NCI-H2029 (cell line): ENCODE data around the gene POGLUT2.

Experiments
- DNase-seq: peaks from one replicate; lab custom pipeline; 2025; lab: John Stamatoyannopoulos, UW

The POGLUT2 gene

DNA sequence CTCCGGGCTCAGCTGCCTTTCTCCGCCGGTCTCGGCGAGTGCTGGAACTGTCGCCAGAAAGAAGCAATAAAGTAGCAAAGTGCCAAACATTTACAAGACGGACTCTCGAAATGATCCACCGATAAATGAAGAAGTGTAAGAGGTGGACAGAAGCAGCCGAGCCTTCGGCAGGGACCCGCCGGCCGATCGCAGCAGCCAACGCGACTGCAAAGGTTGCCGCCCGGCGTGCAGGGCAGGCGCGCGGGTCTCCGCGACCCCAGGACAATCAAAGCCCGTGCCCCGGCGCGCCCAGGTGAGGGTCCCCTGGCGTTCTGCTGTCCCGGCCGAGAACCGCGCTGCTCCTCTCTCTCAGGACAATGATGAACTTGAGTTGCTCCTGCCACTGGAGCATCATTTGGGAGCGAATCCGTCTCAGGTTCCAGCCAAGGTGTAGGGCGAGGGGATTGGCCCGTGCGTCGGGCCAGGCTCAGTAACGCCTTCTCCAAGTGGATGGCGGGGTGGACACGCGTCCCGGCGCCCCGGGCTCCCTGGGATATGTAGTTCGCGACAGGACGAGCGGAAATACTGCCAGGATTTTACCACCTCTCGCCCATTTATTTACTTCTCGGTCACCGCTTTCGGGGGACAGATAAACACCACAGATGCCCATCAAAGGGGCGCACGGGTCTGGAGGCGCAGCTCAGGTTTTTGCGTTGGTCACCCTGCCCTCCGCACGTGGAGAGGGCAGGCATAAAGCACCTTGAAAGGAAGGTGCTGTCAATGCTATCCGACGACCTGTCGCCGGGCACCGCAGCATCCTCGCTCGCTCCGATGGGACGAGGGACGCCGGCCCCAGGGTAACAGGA lies at the start of gene POGLUT2, which contains the start of gene BIVM:
Gene POGLUT2, minus strand, starts transcription at position 396 of the 845 bp plus-strand sequence. Its CDS starts 306 bp downstream, at position 90.
Gene BIVM, plus strand, starts transcription at position 539 of the 845 bp plus-strand sequence. CDS start 8,149 bp downstream, outside the sequence.
- DNase-seq = peak; percentile 60

GRCh38 chr13:102847272-102848234 lies 48.8 kb upstream of the POGLUT2 start:
- DNase-seq = no peak

DNA sequence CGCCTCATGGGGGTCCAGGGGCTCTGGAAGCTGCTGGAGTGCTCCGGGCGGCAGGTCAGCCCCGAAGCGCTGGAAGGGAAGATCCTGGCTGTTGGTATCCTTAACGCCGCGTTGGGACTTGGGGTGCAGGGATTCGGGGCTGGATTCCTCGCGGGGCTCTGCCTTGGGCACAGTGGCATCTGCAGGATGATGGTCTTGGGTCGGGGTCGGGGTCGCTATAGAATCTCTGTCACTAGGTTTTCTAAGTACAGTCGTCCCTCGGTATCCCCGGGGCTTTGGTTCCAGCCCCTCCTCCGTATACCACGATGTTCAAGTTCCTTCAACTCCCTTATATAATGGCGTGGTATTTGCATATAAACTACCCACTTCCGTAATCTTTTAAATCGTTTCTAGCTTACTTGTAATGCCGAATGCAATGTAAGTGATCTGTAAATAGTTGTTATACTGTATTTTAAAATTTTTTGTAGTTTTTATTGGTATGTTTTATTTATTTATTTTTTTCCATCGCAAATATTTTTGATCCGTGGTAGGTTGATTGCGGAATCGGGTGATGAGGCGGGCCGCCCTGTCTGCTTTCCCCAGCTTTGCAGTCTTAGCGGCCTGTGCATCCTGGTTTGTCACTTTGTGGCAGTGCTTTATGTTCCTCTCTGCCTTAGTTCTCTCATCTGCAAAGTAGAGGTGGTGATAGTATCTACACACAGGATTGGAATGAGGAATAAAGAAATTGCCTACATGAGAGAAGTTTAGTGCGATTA lies 47.7 kb upstream of the POGLUT2 start:
- DNase-seq = no peak

DNA sequence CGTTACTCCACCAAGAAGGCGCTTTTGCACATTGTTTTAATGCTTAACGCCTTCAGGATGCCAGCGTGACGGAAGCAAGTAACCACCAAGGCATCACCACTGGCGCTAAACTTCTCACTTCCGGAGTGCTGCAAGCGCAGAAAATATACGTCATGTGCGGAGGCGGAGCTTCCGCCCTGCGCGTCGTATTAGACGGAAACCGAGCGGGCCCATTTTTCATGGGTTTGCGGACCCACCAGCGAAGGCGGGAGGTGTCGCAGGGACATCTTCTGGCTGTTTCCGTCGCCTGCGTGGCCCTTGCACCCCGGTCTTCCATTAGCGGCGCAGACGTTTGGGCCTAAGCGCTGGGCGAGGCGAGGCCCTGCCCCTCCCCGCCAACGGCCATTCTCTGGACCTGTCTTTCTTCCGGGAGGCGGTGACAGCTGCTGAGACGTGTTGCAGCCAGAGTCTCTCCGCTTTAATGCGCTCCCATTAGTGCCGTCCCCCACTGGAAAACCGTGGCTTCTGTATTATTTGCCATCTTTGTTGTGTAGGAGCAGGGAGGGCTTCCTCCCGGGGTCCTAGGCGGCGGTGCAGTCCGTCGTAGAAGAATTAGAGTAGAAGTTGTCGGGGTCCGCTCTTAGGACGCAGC lies 47.0 kb upstream of the POGLUT2 start, which contains the start of gene ERCC5:
Gene ERCC5, plus strand, starts transcription at position 403 of the 631 bp plus-strand sequence. CDS start 235 bp downstream, outside the sequence.
- peak; percentile 76 for DNase-seq

DNA sequence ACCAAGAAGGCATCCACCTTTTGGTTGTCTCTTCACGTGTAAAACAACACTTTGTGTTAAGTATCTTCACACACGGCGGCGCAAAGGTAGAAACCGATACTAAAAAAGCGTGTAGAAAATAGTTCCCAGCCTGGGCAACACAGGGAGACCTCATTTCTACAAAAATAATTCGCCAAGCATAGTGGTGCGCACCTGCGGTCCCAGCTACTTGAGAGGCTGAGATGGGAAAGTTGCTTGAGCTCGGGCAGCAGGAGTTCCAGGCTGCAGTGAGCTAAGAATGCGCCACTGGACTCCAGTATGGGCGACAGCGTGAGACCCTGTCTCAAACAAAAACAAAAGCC lies 46.5 kb upstream of the POGLUT2 start:
- DNase-seq = no peak

- DNase-seq = no peak
These were observed 40.7 kb upstream of the POGLUT2 start for GRCh38 chr13:102839462-102839861.

DNA sequence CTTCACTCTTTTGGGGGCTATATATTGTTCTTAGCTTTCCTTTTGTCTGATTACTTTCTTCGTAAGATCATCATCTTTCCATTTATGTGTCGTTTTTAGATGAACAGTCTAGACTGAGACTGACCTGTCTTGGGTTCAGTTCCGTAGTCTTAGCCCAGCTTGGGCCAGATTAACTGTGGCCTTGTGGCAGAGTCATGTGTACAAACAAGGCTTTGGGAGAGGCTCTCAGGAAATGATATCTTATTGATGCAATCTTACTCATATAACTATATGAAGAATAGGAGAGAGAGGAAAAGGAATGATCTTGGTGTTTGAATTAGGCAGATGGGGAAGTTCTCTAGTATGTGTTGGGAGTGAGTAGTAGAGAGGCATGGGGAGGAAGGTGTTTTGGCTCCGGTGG lies 40.2 kb upstream of the POGLUT2 start:
- no peak for DNase-seq

DNA sequence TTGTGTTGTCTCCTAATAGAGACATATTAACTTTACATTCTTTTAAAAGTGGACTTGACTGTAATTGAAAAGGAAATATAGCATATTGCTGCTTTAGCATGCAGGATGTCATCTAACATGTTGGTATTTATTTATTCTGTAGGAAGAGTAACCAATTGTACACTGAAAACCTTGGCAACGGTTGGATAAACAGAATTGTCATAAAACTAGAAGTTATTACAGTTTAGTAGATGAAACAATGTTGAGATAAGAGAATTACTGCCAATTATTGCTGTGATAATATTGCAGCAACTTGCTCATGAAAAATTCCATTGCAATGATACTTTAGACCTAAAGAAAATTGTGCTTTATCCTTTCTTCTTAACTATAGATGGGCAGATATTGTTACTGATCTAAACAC lies 39.5 kb upstream of the POGLUT2 start:
- DNase-seq = no peak

GRCh38 chr13:102836471-102836870 lies 37.7 kb upstream of the POGLUT2 start:
- DNase-seq = no peak

- DNase-seq = no peak
These were observed 31.9 kb upstream of the POGLUT2 start for GRCh38 chr13:102830646-102831045.

- DNase-seq = no peak
These were observed 27.3 kb upstream of the POGLUT2 start for GRCh38 chr13:102825921-102826706.

DNA sequence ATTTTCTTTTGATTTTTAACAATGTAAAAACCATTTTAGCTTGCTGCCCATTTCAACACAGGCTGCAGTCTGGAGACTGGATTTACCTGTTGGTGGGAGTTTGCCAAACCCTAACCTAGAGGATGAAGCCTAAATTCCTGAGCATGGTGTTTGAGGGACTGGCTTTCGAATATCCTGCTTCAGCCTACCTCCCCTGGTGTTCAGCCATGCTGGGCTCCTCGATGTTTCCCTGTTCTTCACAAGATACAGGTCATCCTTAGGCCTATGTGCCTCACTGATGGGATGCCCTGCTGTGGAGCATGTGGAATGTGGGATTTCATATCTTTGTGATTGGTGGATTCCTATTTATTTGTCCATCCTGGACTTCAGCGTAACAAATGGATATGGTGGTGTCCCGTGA lies 26.6 kb upstream of the POGLUT2 start:
- no peak for DNase-seq

DNA sequence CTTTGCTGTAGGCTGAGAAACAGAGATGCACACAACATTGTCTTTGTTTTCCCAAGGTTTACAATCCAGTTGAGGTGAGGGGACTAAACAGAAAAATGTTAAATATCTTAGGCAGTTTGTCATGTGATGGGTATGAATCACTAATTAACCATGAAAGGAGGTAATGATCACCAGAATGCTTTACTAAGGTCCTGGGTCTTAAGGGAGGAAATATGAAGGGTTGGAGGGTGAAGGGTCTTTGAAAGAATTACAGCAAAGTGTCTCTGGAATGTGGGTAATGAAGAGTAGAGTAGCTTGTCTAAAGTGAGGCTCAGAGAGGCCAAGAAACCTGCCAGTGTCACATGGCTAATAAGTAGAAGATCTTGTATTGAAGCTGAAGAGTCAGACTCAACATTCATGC lies 19.1 kb upstream of the POGLUT2 start:
- DNase-seq = no peak

DNA sequence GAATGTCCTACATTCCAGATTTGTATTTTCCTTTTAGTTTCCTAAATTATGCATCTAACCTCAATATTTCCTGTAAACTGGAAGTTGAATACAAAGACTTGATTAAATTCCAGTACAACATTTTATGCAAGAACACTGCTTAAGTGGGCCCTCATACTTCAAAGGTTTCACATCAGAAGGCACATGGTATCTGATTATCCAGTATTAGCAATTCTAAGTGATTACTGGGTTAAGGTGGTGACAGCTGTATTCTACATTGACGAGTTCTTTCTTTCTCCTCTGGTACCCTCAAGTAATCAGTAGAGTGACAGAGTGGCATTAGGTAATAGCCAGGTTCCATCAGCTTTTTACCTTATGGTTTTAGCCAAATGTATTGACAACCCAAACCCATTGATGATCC lies 18.5 kb upstream of the POGLUT2 start:
- DNase-seq = no peak

DNA sequence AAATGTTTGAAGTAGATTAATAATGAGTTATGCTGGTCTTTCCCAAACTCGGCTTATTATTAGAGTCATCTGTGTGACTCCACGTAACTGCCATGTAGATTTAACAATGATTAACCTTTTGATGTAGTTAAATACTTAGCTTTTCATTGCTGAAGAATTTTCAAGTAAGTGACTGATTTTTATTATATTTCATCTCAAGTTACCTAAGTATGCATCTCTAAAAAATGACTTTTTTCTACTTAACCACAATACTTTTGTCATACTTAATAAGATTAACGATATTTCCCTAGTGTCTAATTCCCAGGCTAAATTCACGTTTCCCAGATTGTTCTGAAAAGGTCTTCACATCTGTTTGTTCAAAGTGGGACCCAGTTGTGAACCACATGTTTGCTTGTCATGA lies 17.9 kb upstream of the POGLUT2 start:
- DNase-seq = no peak

GRCh38 chr13:102815788-102816187 lies 17.0 kb upstream of the POGLUT2 start:
- no peak for DNase-seq

- DNase-seq = no peak
These were observed 16.0 kb upstream of the POGLUT2 start for GRCh38 chr13:102814793-102815192.

- DNase-seq = no peak
These were observed 15.3 kb upstream of the POGLUT2 start for GRCh38 chr13:102814025-102814607.

- DNase-seq = no peak
These were observed 14.0 kb upstream of the POGLUT2 start for GRCh38 chr13:102812611-102813287.

GRCh38 chr13:102807699-102808098 lies 8.9 kb upstream of the POGLUT2 start:
- no peak for DNase-seq
